NT2/D1 (cell line): ENCODE data around the gene ATPAF2.

Experiments used
- SUZ12 ChIP-seq: IDR thresholded peaks from 2 replicates; pipeline ENCODE4 v1.6.1; 2011; ENCODE audit not compliant: insufficient read length, insufficient read depth; ENCODE audit errors: extremely low read depth
- YY1 ChIP-seq: IDR thresholded peaks from 2 replicates; pipeline ENCODE4 v1.6.1; 2011; ENCODE audit not compliant: insufficient read length, insufficient read depth
- ZNF274 ChIP-seq: IDR thresholded peaks from 2 replicates; pipeline ENCODE4 v1.6.1; 2011; ENCODE audit warnings: mild to moderate bottlenecking, low read depth, low read length

DNA sequence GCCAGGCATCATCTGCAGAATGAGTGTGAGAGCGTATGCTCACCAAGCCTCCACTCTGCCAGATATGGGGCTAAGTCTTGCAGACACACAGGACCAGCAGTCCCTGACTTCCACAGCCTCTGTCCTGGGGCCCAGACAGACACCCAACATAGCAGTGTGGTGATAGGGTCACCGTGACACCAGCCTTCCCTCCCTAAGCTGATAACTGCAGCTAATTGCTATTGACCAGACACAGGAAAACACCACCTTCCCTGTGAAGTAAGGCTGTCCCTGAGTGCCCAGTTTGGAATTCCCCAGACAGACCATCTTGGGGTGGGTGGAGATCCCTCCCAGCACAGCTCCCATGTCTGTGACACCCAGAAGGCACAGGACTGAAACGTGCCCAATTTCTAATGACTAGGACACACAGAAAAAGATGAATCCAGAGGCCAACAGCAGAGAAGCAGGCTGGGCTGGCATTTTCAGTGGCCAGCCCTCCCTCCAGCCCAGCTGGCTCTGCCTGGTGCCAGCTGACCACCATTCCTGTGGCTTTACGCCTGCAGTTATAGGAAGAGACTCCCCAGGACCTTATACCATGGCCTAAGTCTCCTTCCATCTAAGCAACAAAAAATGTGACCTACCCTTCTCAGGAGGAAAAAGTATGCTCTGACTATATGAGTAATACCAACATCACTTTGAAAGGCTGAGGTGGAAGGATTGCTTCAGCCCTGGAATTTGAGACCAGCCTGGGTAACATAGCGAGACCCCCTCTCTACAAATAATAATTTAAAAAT lies 30.3 kb downstream of the ATPAF2 start:
- TF ChIP-seq YY1 (no peak), ZNF274 (no peak), SUZ12 (no peak)
